Coronary artery (tissue), 2 donors: ENCODE results near the gene IFIT1B.
"Not testable (repeated sequence)": the region's sequence is repeated elsewhere in the genome, so short reads cannot be mapped to it uniquely, and the experiment has no call there.

ENCODE experiments used
- DNase-seq: peaks from one replicate; pipeline ENCODE4 v3.0.0-alpha.2; 2017; ENCODE audit warnings: low spot score
- H3K27ac ChIP-seq, 2 donors: fragments of 200-600 bp; sonication (generic); one replicate each; pipeline ENCODE4 v1.5.1; 2016 to 2019
- H3K4me3 ChIP-seq: fragments of 200-600 bp; sonication (generic); 2 replicates; pipeline ENCODE4 v1.5.1; 2016; ENCODE audit warnings: mild to moderate bottlenecking, moderate library complexity
- TF ChIP-seq, protein P1 (sequence below): fragments of 200-600 bp; sonication (generic); IDR thresholded peaks from one replicate; pipeline ENCODE4 v1.5.1; 2019; ENCODE audit warnings: antibody characterized with exemption

Gene IFIT1B

DNA sequence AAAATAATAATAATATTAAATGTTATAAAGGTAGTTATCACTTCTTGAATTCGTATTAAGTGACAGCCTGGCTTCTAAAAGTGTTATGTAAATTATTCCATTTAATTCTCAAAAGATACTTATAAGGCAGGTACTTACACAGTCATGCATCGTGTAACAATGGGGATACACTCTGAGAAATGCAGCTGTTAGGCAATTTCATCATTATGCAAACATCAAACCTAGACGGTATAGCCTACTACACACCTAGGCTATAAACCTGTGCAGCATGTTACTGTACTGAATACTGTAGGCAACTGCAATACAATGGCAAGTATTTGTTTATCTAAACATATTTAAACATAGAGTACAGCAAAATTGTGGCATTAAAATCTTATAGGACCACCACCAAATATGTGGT is 16.0 kb downstream of the IFIT1B start:
- DNase-seq, result no peak
- no peak overlapping the region for H3K27ac ChIP-seq
- TF ChIP-seq, protein P1, sequence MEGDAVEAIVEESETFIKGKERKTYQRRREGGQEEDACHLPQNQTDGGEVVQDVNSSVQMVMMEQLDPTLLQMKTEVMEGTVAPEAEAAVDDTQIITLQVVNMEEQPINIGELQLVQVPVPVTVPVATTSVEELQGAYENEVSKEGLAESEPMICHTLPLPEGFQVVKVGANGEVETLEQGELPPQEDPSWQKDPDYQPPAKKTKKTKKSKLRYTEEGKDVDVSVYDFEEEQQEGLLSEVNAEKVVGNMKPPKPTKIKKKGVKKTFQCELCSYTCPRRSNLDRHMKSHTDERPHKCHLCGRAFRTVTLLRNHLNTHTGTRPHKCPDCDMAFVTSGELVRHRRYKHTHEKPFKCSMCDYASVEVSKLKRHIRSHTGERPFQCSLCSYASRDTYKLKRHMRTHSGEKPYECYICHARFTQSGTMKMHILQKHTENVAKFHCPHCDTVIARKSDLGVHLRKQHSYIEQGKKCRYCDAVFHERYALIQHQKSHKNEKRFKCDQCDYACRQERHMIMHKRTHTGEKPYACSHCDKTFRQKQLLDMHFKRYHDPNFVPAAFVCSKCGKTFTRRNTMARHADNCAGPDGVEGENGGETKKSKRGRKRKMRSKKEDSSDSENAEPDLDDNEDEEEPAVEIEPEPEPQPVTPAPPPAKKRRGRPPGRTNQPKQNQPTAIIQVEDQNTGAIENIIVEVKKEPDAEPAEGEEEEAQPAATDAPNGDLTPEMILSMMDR, result no peak
- peak overlapping the region; percentile 80 for H3K4me3 ChIP-seq

DNA sequence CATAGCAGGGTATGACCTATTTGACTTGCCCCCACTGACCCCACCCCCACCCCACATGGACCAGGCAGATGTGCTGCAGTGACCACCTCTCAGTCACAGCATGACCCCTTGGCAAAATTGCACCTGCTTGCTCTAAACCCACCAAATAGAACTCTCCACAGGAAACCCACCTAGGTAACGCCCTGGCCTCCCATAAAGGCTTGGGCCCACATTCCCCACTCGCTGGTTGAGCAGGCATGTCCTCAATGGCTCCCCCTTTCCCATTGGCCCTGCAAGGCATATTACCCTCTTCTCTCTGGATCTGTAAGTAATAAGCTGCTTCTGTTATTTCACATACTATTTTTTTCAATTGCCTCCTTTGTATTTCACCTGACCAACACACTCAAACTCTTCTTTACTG is 17.3 kb downstream of the IFIT1B start:
- no peak for DNase-seq
- Histone ChIP-seq H3K27ac (no peak overlapping the region), H3K4me3 (no peak overlapping the region)
- TF ChIP-seq, protein P1, result no peak

DNA sequence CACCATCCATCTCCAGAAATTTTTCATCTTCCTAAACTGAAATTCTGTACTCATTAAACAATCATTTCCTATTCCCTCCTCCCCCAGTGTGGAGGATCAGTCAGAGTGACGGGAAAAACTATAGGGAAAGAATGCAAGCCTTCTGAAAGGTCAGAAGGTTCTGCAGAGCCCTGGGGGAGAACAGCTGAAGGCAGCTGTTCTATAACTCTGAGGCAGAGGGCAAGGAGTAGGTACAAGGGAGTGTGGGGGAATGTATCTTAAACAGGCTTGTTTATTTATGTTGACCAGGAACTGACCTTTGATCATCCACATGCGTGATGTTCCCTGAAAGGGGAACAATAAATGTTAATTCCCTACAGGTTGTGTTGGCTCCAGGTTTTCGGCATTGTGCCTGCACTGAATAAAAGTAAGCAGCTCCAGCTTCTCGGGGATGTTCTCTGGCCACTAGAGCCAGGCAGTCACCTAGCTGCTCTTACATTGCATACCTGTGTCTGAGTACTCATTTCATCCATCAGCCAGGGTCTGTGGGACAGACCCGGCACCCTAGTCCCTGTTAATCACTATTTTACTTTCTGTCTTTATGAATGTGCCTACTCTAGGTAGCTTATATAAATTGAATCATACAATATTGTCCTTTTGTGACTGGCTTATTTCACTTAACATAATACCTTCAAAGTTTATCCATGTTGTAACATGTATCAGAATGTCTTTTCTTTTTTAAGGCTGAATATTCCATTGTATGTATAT is 20.3 kb downstream of the IFIT1B start:
- Histone ChIP-seq H3K27ac (no peak overlapping the region), H3K4me3 (no peak overlapping the region)
- DNase-seq, result no peak
- TF ChIP-seq, protein P1, result no peak

DNA sequence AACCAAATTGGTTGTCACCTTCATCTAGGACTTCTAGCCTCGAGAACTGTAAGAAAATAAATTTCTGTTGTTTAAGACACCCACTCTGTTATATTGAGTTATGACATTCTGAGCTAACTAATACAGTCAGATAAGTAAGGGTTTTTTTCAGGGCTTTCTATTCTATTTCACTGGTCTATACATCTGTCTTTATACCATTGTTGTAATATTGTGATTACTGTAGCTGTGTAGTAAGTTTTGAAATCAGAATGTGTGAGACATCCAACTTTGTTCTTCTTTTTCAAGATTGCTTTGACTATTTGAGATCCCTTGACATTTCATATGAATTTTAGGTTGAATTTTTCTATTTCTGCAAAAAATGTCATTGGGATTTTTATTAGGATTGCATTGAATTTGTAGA is 22.1 kb downstream of the IFIT1B start:
- TF ChIP-seq, protein P1, result no peak
- DNase-seq, result no peak
- Histone ChIP-seq H3K27ac (no peak overlapping the region), H3K4me3 (no peak overlapping the region)

DNA sequence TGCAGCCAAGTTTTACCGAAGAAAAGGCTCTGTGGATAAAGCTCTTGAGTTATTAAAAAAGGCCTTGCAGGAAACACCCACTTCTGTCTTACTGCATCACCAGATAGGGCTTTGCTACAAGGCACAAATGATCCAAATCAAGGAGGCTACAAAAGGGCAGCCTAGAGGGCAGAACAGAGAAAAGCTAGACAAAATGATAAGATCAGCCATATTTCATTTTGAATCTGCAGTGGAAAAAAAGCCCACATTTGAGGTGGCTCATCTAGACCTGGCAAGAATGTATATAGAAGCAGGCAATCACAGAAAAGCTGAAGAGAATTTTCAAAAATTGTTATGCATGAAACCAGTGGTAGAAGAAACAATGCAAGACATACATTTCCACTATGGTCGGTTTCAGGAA is 25.2 kb downstream of the IFIT1B start:
- Histone ChIP-seq H3K27ac (no peak overlapping the region), H3K4me3 (no peak overlapping the region)
- TF ChIP-seq, protein P1, result no peak
- no peak for DNase-seq

DNA sequence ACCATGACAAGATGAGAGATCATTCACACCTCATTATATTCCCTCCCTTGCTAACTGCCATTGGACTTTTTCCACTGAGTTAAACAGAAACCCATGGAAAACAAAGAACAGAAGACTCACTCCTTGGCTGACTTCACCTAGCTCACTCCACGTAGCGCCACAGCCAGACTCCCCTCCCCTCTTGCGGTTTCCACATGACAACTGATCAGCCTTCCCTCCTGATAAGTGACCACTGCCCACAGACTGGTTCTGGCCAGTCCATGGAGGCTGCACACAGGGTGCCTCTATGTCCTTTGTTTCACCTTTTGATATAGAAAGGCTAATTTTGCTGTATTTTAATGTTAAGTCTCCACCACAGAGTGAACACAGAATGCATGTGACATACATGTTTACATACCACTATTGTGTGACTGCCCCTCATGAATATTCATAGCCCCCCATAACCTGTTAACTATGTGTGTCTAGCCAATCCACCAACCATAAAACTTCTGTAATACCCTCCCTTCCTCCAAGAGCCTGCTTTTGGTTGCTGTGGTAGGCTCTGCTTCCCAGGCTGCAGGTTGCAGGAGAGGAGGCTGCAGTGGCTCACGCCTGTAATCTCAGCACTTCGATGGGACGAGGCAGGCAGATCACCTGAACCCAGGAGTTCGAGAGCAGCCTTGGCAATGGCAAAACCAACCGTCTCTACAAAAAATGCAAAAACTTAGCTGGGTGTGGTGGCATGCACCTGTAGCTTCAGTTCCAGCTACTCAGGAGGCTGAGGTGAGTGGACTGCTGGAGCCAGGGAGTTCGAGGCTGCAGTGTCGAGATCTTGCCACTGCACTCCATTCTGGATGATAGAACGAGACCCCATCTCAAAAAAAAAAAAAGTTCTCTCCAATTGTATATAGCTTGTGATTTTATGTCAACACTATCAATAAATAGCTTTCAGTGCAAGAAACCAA is 26.5 kb downstream of the IFIT1B start:
- TF ChIP-seq, protein P1, result no peak
- Histone ChIP-seq H3K27ac (no peak overlapping the region), H3K4me3 (no peak overlapping the region)
- DNase-seq, result no peak

DNA sequence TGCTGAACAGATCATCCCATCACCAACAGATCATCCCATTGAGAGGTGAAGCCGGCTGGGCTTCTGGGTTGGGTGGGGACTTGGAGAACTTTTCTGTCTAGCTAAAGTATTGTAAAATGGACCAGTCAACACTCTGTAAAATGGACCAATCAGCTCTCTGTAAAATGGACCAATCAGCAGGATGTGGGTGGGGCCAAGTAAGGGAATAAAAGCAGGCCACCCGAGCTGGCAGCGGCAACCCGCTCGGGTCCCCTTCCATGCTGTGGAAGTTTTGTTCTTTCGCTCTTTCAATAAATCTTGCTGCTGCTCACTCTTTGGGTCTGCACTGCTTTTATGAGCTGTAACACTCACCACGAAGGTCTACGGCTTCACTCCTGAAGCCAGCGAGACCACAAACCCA is 28.3 kb downstream of the IFIT1B start:
- H3K4me3 ChIP-seq, H3K27ac ChIP-seq, DNase-seq: not testable (repeated sequence)

DNA sequence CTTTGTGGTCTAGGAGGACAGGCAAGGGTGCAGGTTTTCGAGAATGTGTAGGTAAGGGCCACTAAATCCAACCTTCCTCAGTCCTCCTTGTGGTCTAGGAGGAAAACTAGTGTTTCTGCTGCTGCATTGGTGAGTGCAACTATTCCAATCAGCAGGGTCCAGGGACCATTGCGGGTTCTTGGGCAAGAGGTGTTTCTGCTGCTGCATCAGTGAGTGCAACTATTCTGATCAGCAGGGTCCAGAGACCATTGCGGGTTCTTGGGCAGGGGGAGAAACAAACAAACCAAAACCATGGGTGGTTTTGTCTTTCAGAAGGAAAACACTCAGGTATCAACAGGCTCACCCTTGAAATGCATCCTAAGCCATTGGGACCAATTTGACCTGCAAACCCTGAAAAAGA is 29.9 kb downstream of the IFIT1B start:
- not testable (repeated sequence) for DNase-seq, H3K27ac ChIP-seq, H3K4me3 ChIP-seq

DNA sequence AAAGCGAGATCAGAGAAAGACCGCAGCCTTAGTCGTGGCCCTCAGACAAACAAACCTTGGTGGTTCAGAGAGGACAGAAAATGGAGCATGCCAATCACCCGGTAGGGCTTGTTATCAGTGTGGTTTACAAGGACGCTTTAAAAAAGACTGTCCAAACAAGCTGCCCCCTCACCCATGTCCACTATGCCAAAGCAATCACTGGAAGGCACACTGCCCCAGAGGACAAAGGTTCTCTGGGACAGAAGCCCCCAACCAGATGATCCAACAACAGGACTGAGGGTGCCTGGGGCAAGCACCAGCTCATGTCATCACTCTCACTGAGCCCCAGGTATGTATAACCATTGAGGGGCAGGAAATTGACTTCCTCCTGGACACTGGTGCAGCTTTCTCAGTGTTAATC is 31.4 kb downstream of the IFIT1B start:
- H3K27ac ChIP-seq, DNase-seq, H3K4me3 ChIP-seq: not testable (repeated sequence)

DNA sequence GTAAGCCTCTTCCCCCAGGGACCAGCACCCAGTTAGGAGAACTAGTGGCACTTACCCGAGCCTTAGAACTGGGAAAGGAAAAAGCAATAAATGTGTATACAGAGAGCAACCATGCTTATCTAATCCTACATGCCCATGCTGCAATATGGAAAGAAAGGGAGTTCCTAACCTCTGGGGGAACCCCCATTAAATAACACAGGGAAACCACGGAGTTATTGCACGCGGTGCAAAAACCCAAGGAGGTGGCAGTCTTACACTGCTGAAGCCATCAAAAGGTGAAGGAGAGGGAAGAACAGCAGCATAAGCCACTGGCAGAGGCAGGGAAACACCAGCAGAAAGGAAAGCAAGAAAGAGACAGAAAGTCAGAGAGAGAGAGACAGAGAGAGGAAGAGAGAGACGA is 32.7 kb downstream of the IFIT1B start:
- not testable (repeated sequence) for H3K4me3 ChIP-seq, DNase-seq, H3K27ac ChIP-seq

DNA sequence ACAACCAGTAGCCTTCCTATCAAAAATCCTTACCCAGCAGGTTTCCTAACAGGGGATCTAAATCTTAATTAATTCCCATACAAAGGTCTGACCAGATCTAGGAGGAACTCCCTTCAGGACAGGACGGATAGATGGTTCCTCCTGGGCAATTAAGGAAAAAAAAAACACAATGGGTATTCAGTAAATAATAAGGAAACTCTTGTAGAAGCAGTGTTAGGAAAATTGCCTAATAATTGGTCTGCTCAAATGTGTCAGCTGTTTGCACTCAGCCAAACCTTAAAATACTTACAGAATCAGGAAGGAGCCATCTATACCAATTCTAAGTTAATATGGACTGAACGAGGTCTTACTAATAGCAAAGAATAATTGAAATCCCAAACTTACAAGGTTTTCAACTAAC is 33.3 kb downstream of the IFIT1B start:
- H3K4me3 ChIP-seq, DNase-seq, H3K27ac ChIP-seq: not testable (repeated sequence)
